RWPE2 (cell line): ENCODE data around the gene MCF2L.

Experiments used
- ATAC-seq: fragments of 200-7000 bp; cut with Tn5 transposase; 3 replicates; pipeline ENCODE4 v1.9.1; 2021; ENCODE audit warnings: low read depth
- DNase-seq: peaks from one replicate; pipeline ENCODE4 v3.0.0-alpha.2; 2020; ENCODE audit warnings: low spot score
- H3K27ac ChIP-seq: fragments of 450-650 bp; 2 replicates; pipeline ENCODE4 v1.5.1; 2017; ENCODE audit warnings: mild to moderate bottlenecking; ENCODE audit not compliant: poor library complexity, severe bottlenecking
- H3K27me3 ChIP-seq: fragments of 250-450 bp; sonication (Bioruptor Pico); 2 replicates; pipeline ENCODE4 v1.5.1; 2021; ENCODE audit warnings: mild to moderate bottlenecking, moderate library complexity; ENCODE audit not compliant: insufficient read depth, poor library complexity, severe bottlenecking
- H3K36me3 ChIP-seq: fragments of 250-450 bp; sonication (Bioruptor Pico); 2 replicates; pipeline ENCODE4 v1.5.1; 2020; ENCODE audit warnings: low read depth, mild to moderate bottlenecking, moderate library complexity
- H3K4me1 ChIP-seq: fragments of 250-450 bp; sonication (Bioruptor Pico); 2 replicates; pipeline ENCODE4 v1.5.1; 2021; ENCODE audit warnings: mild to moderate bottlenecking, moderate library complexity; ENCODE audit not compliant: insufficient read depth, poor library complexity, severe bottlenecking
- H3K4me3 ChIP-seq: fragments of 250-450 bp; sonication (Bioruptor Pico); 2 replicates; pipeline ENCODE4 v1.5.1; 2021; ENCODE audit warnings: mild to moderate bottlenecking, moderate library complexity; ENCODE audit not compliant: severe bottlenecking
- H3K9me3 ChIP-seq: fragments of 250-450 bp; sonication (Bioruptor Pico); 2 replicates; pipeline ENCODE4 v1.5.1; 2021; ENCODE audit warnings: mild to moderate bottlenecking, moderate library complexity; ENCODE audit not compliant: severe bottlenecking
- TF ChIP-seq, protein P1 (sequence below): fragments of 450-650 bp; IDR thresholded peaks from one replicate; pipeline ENCODE4 v1.5.1; 2017; ENCODE audit warnings: mild to moderate bottlenecking, moderate library complexity; ENCODE audit not compliant: poor library complexity, severe bottlenecking

The MCF2L gene

DNA sequence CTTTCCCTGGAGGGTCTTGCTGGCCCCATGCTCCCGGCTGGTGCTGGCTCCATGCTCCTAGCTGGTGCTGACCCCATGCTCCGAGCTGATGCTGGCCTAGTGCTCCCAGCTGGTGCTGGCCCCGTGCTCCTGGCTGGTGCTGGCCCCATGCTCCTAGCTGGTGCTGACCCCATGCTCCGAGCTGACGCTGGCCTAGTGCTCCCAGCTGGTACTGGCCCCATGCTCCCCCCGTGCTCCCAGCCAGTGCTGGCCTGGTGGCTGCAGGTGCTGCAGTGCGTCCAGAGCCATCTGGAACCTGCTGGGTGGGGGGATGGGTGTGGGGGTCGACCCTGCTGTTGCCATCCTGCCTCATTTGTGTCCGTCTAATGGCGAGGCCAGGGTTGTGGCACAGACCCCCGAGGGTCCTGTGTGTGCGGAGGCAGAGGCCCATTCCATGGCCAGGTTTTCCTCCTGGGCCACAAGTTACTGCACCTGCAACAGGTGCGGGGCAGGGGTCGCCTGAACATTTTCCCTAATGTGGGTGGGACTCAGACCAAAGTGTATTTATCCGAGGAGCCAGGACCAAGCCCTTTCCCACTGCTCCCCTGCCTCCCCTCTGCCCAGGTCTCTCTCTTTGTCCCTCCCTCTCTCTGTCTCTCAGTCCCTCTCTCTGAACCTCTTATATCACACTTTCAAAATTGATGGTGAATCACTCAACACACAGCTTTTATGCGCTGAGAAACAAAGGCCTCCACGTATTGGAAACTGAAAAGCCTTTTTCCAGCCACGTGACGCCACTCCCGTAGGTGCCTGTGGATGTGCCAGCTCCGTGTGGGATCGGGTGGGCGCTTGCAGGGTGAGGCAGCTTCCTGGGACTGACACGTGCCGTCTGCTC lies 45.1 kb downstream of the MCF2L start:
- TF ChIP-seq, protein P1, sequence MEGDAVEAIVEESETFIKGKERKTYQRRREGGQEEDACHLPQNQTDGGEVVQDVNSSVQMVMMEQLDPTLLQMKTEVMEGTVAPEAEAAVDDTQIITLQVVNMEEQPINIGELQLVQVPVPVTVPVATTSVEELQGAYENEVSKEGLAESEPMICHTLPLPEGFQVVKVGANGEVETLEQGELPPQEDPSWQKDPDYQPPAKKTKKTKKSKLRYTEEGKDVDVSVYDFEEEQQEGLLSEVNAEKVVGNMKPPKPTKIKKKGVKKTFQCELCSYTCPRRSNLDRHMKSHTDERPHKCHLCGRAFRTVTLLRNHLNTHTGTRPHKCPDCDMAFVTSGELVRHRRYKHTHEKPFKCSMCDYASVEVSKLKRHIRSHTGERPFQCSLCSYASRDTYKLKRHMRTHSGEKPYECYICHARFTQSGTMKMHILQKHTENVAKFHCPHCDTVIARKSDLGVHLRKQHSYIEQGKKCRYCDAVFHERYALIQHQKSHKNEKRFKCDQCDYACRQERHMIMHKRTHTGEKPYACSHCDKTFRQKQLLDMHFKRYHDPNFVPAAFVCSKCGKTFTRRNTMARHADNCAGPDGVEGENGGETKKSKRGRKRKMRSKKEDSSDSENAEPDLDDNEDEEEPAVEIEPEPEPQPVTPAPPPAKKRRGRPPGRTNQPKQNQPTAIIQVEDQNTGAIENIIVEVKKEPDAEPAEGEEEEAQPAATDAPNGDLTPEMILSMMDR: no peak
- no peak overlapping the region for H3K27ac ChIP-seq

DNA sequence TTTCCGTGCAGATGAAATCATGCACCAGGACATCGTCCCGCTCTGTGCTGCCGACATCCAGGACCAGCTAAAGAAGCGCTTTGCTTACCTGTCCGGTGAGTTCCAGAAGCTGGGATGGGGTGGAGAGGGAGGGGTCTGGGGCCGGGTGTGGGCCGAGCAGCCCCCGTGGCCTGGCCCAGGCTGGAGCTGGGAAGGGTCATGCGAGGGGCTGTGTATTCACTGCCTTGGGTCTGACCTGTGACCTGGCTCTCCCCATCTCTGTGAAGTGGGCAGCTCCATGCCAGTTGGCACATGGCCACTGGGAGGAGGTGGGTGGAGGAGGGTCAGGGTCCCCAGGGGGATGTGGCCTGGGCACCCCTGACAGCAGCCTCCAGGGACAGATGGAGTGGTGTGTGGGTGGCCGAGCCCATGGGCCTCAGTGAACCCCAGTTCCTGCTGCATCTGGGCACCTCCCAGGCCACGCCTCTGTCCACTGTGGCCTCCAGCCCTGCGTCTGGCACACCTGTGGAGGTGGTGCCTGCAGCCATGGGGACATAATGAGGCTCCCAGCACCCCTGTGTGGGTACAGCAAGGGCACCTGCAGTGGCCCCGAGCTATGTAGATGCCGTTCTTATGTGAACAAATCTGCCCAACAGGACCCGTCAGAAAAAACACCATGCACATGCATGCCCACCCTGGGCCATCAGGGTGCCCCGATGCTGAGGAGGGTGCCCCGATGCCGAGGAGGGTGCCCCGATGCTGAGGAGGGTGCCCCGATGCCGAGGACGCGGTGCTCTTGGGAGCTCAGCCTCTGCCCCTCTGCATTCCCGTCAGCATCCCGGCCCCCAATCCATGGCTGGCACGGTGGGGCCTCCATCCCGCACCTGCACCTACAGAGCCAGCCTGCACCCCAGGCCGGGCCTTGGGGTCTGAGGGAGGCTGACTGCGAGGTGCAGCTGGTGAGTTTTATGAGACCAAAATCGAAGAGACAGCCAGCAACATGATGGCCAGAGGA lies 46.0 kb downstream of the MCF2L start:
- no peak; the same call in 2 of the 3 replicates for ATAC-seq
- H3K36me3 ChIP-seq: no peaks in the 10 kb centered on the region
- TF ChIP-seq, protein P1: no peak

More for the DNA sequence above, 45.1 kb downstream of the MCF2L start:
- no peaks in the 10 kb centered on the region for H3K4me1 ChIP-seq
- H3K27me3 ChIP-seq: no peaks in the 10 kb centered on the region
- H3K36me3 ChIP-seq: no peaks in the 10 kb centered on the region
- DNase-seq (no peak), ATAC-seq (peak; percentile 35; the same call in 2 of the 3 replicates)
- H3K4me3 ChIP-seq: no peak overlapping the region
- no peaks in the 10 kb centered on the region for H3K9me3 ChIP-seq

DNA sequence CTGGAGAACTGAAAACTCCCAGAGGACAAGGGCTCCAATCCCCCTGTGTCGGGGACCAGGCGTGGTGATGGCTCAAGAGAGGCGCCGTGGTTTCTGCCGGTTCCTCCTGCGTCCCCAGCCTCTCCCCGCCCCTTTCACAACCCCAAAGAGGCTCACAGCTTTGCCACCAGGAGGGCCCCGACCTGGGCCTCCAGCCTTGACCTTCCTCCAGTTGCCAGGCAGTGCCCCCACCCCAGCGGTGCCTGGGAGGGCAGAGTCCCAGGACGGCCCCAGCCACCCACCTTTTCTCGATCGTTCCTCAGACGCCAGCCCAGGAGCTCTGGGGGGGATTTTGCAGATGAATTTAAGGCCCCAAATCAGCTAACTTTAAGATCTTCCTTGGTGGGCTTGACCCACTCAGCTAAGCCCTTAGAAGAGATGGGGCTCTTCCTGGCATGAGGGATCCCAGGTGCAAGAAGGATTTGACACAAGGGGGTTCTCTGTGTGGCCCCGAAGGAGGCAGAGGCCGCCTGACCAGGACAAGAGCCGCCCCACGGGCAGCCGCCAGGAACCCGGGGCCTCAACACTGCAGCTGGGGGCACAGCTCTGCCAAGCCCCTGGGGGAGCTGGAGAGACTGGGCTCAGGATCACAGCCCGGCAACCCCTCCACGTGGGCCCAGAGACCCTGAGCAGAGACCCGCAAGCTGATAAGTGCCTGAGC lies 47.0 kb downstream of the MCF2L start:
- no peak overlapping the region for H3K4me3 ChIP-seq
- DNase-seq (no peak), ATAC-seq (no peak)
- H3K36me3 ChIP-seq: no peaks in the 10 kb centered on the region
- H3K27ac ChIP-seq: no peak overlapping the region
- H3K4me1 ChIP-seq: no peaks in the 10 kb centered on the region
- no peaks in the 10 kb centered on the region for H3K9me3 ChIP-seq
- H3K27me3 ChIP-seq: no peaks in the 10 kb centered on the region
- TF ChIP-seq, protein P1: no peak

More for the DNA sequence above, 46.0 kb downstream of the MCF2L start:
- Histone ChIP-seq H3K4me3 (no peak overlapping the region), H3K27me3 (no peaks in the 10 kb centered on the region), H3K4me1 (no peaks in the 10 kb centered on the region), H3K9me3 (no peaks in the 10 kb centered on the region), H3K27ac (no peak overlapping the region)
- DNase-seq: no peak

DNA sequence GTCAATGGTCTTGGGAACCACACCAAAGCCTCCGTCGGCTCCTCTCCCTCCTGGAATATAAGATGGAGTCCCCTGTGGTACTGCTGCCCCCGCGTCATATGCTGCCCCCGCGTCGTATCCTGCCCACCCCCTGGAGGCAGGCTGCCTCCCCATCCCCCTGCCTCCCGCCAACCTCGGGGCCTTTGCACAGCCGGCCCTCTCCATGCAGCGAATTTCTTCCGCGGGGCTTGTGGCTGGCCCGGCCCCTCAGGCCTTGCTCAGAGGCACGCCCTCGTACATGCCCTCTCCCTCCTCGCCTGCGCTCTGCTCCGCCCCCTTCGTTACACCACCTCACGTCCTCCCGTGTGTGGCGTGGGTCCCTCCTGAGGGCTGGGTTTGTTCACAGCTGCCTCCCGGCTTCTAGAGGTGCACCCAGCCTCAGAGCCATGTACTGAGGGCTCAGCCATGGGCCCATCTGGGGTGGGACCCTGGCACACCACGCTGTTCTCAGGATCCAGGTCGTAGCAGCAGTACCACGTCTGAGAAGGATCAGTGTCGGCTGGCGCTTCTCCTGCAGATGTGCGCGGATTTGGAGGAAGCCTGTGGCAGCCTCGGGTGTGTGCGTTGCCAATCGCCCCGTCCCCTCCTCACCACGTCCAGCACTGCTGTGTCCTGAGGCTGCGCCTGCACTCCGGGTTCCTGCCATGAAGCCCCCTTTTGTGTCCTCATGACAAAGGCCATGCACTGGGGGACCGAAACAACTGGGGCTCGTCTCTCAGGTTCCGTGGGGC lies 47.7 kb downstream of the MCF2L start:
- no peak overlapping the region for H3K27ac ChIP-seq
- H3K4me1 ChIP-seq: no peaks in the 10 kb centered on the region
- no peaks in the 10 kb centered on the region for H3K27me3 ChIP-seq
- ATAC-seq (no peak), DNase-seq (no peak)
- no peaks in the 10 kb centered on the region for H3K9me3 ChIP-seq
- TF ChIP-seq, protein P1: no peak
- H3K36me3 ChIP-seq: no peaks in the 10 kb centered on the region
- H3K4me3 ChIP-seq: no peak overlapping the region
